Measurements from ENCODE around the gene TMEM183A. TPM values are rescaled to one million over a fixed set of nuclear protein-coding genes. Genes with fewer than 3 reads are reported as not detected.

TMEM183A gene
- total and polyA plus RNA-seq, 9 donors: 42.0 to 72.4 (median 46.6) TPM

DNA sequence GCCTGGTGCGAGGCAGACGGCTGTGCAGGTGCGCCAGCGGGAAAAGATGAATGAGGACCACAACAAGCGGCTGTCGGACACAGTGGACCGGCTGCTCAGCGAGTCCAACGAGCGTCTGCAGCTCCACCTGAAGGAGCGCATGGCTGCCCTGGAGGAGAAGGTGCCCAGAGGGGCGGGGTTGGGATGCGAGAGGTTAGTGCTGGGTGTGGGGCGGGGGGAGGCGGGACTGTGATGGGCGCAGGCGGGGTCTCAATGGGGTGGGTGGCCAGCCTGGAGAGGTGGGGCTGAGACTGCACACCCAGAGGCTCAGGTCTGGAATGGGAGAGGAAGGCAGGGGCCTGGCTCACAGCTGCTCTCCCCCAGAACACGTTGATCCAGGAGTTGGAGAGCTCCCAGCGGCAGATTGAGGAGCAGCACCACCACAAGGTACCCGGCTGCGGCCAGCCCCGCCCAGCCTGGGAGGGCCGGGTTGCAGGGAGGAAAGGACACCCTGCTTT lies 41.4 kb downstream of the TMEM183A start:
- no peak for TF ChIP-seq POLR2A (IDR thresholded peaks at IDR 0.05)
- TF ChIP-seq, protein P1, sequence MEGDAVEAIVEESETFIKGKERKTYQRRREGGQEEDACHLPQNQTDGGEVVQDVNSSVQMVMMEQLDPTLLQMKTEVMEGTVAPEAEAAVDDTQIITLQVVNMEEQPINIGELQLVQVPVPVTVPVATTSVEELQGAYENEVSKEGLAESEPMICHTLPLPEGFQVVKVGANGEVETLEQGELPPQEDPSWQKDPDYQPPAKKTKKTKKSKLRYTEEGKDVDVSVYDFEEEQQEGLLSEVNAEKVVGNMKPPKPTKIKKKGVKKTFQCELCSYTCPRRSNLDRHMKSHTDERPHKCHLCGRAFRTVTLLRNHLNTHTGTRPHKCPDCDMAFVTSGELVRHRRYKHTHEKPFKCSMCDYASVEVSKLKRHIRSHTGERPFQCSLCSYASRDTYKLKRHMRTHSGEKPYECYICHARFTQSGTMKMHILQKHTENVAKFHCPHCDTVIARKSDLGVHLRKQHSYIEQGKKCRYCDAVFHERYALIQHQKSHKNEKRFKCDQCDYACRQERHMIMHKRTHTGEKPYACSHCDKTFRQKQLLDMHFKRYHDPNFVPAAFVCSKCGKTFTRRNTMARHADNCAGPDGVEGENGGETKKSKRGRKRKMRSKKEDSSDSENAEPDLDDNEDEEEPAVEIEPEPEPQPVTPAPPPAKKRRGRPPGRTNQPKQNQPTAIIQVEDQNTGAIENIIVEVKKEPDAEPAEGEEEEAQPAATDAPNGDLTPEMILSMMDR (IDR thresholded peaks at IDR 0.05): no peak
- no peak for TF ChIP-seq EP300 (IDR thresholded peaks at IDR 0.05)
- H3K36me3 ChIP-seq: no peaks in the 10 kb centered on the region
- H3K4me3 ChIP-seq: no peak overlapping the region
- peaks cover 7% of the 10 kb centered on the region for H3K4me1 ChIP-seq (ENCODE audit: insufficient read depth)
- no peaks in the 10 kb centered on the region for H3K9me3 ChIP-seq
- no peaks in the 10 kb centered on the region for H3K27me3 ChIP-seq
- H3K27ac ChIP-seq: no peak overlapping the region
- WGBS, 3 donors: 81 to 87% (median 86%) methylated on average over 23 of the region's 23 CpGs
- no peak for DNase-seq
- intact Hi-C loops (cut with DNase I): no loop called here

DNA sequence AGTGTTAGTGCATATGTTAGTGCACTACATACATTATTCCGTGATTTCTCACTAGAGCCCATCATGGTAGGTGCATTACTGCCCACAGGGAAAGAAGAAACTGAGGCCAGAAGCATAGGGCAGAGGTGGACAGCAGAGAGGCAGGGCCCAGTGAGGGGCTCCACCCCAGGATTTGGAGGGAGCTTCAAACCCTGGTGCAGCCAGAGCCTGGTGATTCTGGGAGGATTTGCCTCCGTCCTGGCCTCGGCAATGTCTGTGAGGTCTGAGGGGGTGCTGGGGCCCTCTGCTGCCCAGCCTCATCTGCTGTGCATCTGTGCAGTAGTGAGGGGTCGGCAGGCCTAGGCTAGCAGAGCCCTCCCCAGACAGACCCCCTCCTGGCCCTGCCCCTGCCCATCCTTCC lies 41.9 kb downstream of the TMEM183A start:
- Histone ChIP-seq H3K4me1 (ENCODE audit: insufficient read depth) (peaks cover 7% of the 10 kb centered on the region), H3K27ac (no peak overlapping the region), H3K9me3 (no peaks in the 10 kb centered on the region), H3K27me3 (no peaks in the 10 kb centered on the region), H3K4me3 (no peak overlapping the region), H3K36me3 (no peaks in the 10 kb centered on the region)
- intact Hi-C loops (cut with DNase I): no loop called here
- WGBS, 3 donors: 94 to 99% (median 95%) methylated on average over 4 of the region's 4 CpGs
- no peak for DNase-seq
- TF ChIP-seq, protein P1 (IDR thresholded peaks at IDR 0.05): no peak
- TF ChIP-seq POLR2A (IDR thresholded peaks at IDR 0.05) (no peak), EP300 (IDR thresholded peaks at IDR 0.05) (no peak)

DNA sequence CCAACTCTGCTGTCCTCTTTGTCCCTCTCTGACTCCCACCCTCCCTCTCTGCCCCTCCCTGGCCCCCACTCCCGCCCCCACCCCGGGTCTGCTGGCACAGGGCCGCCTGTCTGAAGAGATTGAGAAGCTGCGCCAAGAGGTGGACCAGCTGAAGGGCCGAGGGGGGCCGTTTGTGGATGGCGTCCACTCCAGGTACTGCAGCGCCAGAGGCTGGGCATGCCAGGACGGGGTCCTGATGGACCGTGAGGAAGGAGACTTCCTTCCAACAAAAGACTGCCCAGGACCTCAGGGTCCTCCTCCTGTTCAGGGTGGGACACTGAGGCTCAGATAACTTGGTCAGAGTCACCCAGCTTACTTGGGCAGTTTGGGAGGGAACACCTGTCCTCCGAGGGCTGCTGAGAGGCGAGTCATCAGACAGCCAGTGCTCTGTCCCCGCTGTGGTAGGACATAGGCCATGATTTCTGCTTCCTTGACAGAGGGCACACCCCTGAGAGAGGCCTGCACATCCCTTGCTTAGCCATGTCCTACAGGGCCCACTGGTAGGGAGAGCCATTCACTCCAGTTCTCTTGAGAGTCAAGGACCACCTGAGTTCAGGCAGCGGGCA lies 42.5 kb downstream of the TMEM183A start:
- TF ChIP-seq EP300 (IDR thresholded peaks at IDR 0.05): no peak
- TF ChIP-seq POLR2A (IDR thresholded peaks at IDR 0.05): no peak
- TF ChIP-seq, protein P1 (IDR thresholded peaks at IDR 0.05): no peak
- DNase-seq: no peak
- no peak overlapping the region for H3K27ac ChIP-seq
- no peaks in the 10 kb centered on the region for H3K9me3 ChIP-seq
- peaks cover 7% of the 10 kb centered on the region for H3K4me1 ChIP-seq (ENCODE audit: insufficient read depth)
- H3K27me3 ChIP-seq: no peaks in the 10 kb centered on the region
- WGBS, 3 donors: 88 to 93% (median 93%) methylated on average over 14 of the region's 14 CpGs
- H3K4me3 ChIP-seq: no peak overlapping the region
- intact Hi-C loops (cut with DNase I): no loop called here
- H3K36me3 ChIP-seq: no peaks in the 10 kb centered on the region

DNA sequence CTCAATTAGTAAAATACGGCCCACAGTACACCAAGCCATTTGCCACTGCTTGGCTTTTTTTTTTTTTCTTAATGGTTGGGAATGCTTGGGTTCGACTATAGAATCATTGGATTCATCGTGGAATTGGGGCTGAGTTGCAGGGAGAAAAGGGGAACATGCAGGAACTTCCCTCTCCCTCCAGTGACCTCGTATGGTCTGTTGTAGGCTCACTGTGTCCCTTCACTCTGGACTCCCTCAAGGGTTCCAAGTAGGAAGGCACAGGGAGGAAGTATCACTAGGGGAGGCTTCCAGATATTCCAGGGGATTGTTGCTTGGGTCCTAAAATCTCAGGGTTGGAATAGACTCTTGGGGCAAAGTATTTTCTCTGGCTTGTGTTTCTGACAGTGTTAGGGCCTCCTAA lies 43.7 kb downstream of the TMEM183A start:
- Histone ChIP-seq H3K27me3 (no peaks in the 10 kb centered on the region), H3K9me3 (no peaks in the 10 kb centered on the region), H3K27ac (no peak overlapping the region), H3K36me3 (no peaks in the 10 kb centered on the region), H3K4me3 (no peak overlapping the region), H3K4me1 (ENCODE audit: insufficient read depth) (peaks cover 7% of the 10 kb centered on the region)
- intact Hi-C loops (cut with DNase I): no loop called here
- WGBS, 3 donors: 94 to 95% (median 95%) methylated on average over 4 of the region's 4 CpGs
- TF ChIP-seq EP300 (IDR thresholded peaks at IDR 0.05) (no peak), POLR2A (IDR thresholded peaks at IDR 0.05) (no peak)
- TF ChIP-seq, protein P1 (IDR thresholded peaks at IDR 0.05): no peak
- no peak for DNase-seq

Data from ovary (tissue), 9 donors.